A549 treated with CORT108297 at 1 μM for 4 hours (cell line): ENCODE measurements around the gene ARHGAP8. TPM values are rescaled to one million over a fixed set of nuclear protein-coding genes. Genes with fewer than 3 reads are reported as not detected.

ENCODE experiments used
- total RNA-seq: library from RNA; stranded (reverse); fragments of 200-300 nt; extraction: Qiagen RNA extraction; gene quantifications from 5 replicates; pipeline ENCODE4 v1.2.3, GENCODE V29; 2022

Gene ARHGAP8
- total RNA-seq: 1.3 to 2.2 TPM (median 1.8 TPM) in 5 replicates

GRCh38 chr22:44752285-44753188 is at the start of gene ARHGAP8:
Gene ARHGAP8 (plus strand): TSS chr22:44752575. CDS start chr22:44786528, 33,953 bp downstream.

Other genes starting within 250 kb of the ARHGAP8 start
- 12.2 to 20.9 TPM (median 20.2 TPM) in 5 replicates for gene PRR5, start 50.4 kb upstream of the ARHGAP8 start, total RNA-seq